HepG2 (cell line): ENCODE measurements around the gene RAPGEF2. TPM values are rescaled to one million over a fixed set of nuclear protein-coding genes. Genes with fewer than 3 reads are reported as not detected.

Source experiments
- ATAC-seq: fragments of 200-7000 bp; cut with Tn5 transposase; 3 replicates; pipeline ENCODE4 v1.9.1; 2020; ENCODE audit warnings: mild to moderate bottlenecking, moderate library complexity
- BruUV-seq: library from RNA; stranded (reverse); fragments of 400-500 nt; replicated peaks from 2 replicates; lab custom pipeline; 2021; lab: Mats Ljungman, UMichigan
- CTCF ChIA-PET: fragments of 300-600 bp; formaldehyde crosslinking; extraction: SDS; loops from one replicate; lab custom pipeline; 2021; ENCODE audit warnings: low total read pairs, inconsistent platforms, low intra/inter-chr PET ratio; lab: Yijun Ruan, JAX
- POLR2A ChIA-PET: fragments of 350-600 bp; sonication (Branson Sonifier 250); formaldehyde crosslinking; loops from one replicate; lab custom pipeline; 2020; ENCODE audit warnings: antibody characterized with exemption, inconsistent platforms; lab: Yijun Ruan, JAX
- DNase-seq: peaks from one replicate; pipeline ENCODE4 v3.0.0-alpha.2; 2015; ENCODE audit warnings: low spot score
- FAIRE-seq: peaks from 3 replicates; lab custom pipeline; 2011; peaks lifted over from hg19 to GRCh38; lab: Jason Lieb, UNC
- H2AFZ ChIP-seq: one replicate; pipeline ENCODE4 v1.6.1; 2011; ENCODE audit warnings: low read length, inconsistent platforms
- H3K27ac ChIP-seq: fragments of 300-600 bp; 3 replicates; pipeline ENCODE4 v1.8.0; 2011; ENCODE audit warnings: mixed run types, mild to moderate bottlenecking, mixed read lengths, low read length, inconsistent platforms; ENCODE audit not compliant: insufficient read depth; ENCODE audit errors: extremely low read length
- H3K27me3 ChIP-seq, 2 experiments: fragments of 200-600 bp in 1 of 2; 2 replicates in 1 of 2; 3 replicates in 1 of 2; pipeline versions ENCODE4 v1.6.0 to v1.8.0; 2011; ENCODE audit warnings: low read length in 2 of 2, mild to moderate bottlenecking in 2 of 2, moderate library complexity in 2 of 2, inconsistent platforms in 1 of 2; ENCODE audit not compliant: insufficient read depth in 2 of 2, control insufficient read depth in 1 of 2
- H3K36me3 ChIP-seq, 2 experiments: fragments of 200-600 bp in 1 of 2; replicated peaks in 1 of 2; 2 replicates in 1 of 2; 3 replicates in 1 of 2; pipeline versions ENCODE4 v1.5.1 to v1.8.0; 2011; ENCODE audit warnings: low read length in 2 of 2, inconsistent platforms in 1 of 2; ENCODE audit not compliant: insufficient read depth in 2 of 2, control insufficient read depth in 1 of 2
- H3K4me1 ChIP-seq: 2 replicates; pipeline ENCODE4 v1.5.1; 2012; ENCODE audit warnings: low read length, inconsistent platforms; ENCODE audit not compliant: insufficient read depth
- H3K4me2 ChIP-seq: 2 replicates; pipeline ENCODE4 v1.6.0; 2011; ENCODE audit warnings: low read depth, low read length, inconsistent platforms
- H3K4me3 ChIP-seq, 3 experiments: fragments of 200-600 bp in 1 of 3; sonication (generic), shearing (Covaris generic) in 1 of 3; replicated peaks in 1 of 3; 2 replicates each; pipeline ENCODE4 v1.5.1; 2011 to 2016; ENCODE audit warnings: low read length in 3 of 3, inconsistent platforms in 2 of 3, low read depth in 2 of 3, mild to moderate bottlenecking in 2 of 3, control low read depth in 1 of 3, mixed read lengths in 1 of 3; ENCODE audit not compliant: insufficient read depth in 1 of 3
- H3K79me2 ChIP-seq: one replicate; pipeline ENCODE4 v1.6.1; 2011; ENCODE audit warnings: low read length, inconsistent platforms; ENCODE audit not compliant: insufficient read depth
- H3K9ac ChIP-seq: 2 replicates; pipeline ENCODE4 v1.6.0; 2011; ENCODE audit warnings: mild to moderate bottlenecking, low read depth, low read length, inconsistent platforms; ENCODE audit not compliant: insufficient read depth
- H3K9me3 ChIP-seq: 2 replicates; pipeline ENCODE4 v1.5.1; 2012; ENCODE audit warnings: mild to moderate bottlenecking, low read length
- H4K20me1 ChIP-seq: 2 replicates; pipeline ENCODE4 v1.6.0; 2011; ENCODE audit warnings: inconsistent platforms, mild to moderate bottlenecking, low read length, moderate library complexity; ENCODE audit not compliant: insufficient read depth
- HDAC1 ChIP-seq: sonication (generic); formaldehyde crosslinking; IDR thresholded peaks from 2 replicates; pipeline ENCODE4 v1.5.1; 2020; ENCODE audit warnings: mild to moderate bottlenecking, missing genetic modification reagents
- HES4 ChIP-seq: sonication (generic); formaldehyde crosslinking; IDR thresholded peaks from 2 replicates; pipeline ENCODE4 v1.9.0; 2021; ENCODE audit warnings: mild to moderate bottlenecking, missing genetic modification reagents, borderline replicate concordance
- HNF4A ChIP-seq: sonication (generic); formaldehyde crosslinking; IDR thresholded peaks from 2 replicates; pipeline ENCODE4 v1.4.0; 2020; ENCODE audit warnings: missing genetic modification reagents
- MNT ChIP-seq: fragments of 450-650 bp; IDR thresholded peaks from 2 replicates; pipeline ENCODE4 v1.6.1; 2016
- NR2F6 ChIP-seq, 2 experiments: IDR thresholded peaks; 2 replicates each; pipeline ENCODE4 v1.6.1; 2016; ENCODE audit warnings: antibody characterized with exemption in 1 of 2, mild to moderate bottlenecking in 1 of 2
- NR3C1 ChIP-seq: sonication (generic); formaldehyde crosslinking; IDR thresholded peaks from 2 replicates; pipeline ENCODE4 v1.4.0; 2020; ENCODE audit warnings: missing genetic modification reagents
- SMARCC2 ChIP-seq: fragments of 450-650 bp; IDR thresholded peaks from 2 replicates; pipeline ENCODE4 v1.6.1; 2017; ENCODE audit warnings: antibody characterized with exemption, mild to moderate bottlenecking
- SNAPC2 ChIP-seq: sonication (generic); formaldehyde crosslinking; IDR thresholded peaks from 2 replicates; pipeline ENCODE4 v1.8.1; 2022; ENCODE audit warnings: mild to moderate bottlenecking, missing genetic modification reagents
- TAF1 ChIP-seq: sonication (generic); formaldehyde crosslinking; IDR thresholded peaks from 2 replicates; pipeline ENCODE4 v1.4.0; 2020; ENCODE audit warnings: missing genetic modification reagents
- TIGD3 ChIP-seq: sonication (generic); formaldehyde crosslinking; IDR thresholded peaks from 2 replicates; pipeline ENCODE4 v1.5.1; 2020; ENCODE audit warnings: mild to moderate bottlenecking, missing genetic modification reagents, borderline replicate concordance
- ZMAT3 ChIP-seq: sonication (generic); formaldehyde crosslinking; conservative IDR thresholded peaks from 2 replicates; pipeline ENCODE4 v1.7.0; 2021; ENCODE audit warnings: missing genetic modification reagents
- ZNF225 ChIP-seq: sonication (generic); formaldehyde crosslinking; IDR thresholded peaks from 2 replicates; pipeline ENCODE4 v1.4.0; 2020; ENCODE audit warnings: mild to moderate bottlenecking, missing genetic modification reagents
- ZNF577 ChIP-seq: sonication (generic); formaldehyde crosslinking; IDR thresholded peaks from 2 replicates; pipeline ENCODE4 v1.4.0; 2020; ENCODE audit warnings: mild to moderate bottlenecking, low read depth, missing genetic modification reagents, borderline replicate concordance
- ZNF7 ChIP-seq: IDR thresholded peaks from 2 replicates; pipeline ENCODE4 v1.6.1; 2016; ENCODE audit warnings: missing biosample characterization, missing genetic modification reagents
- ZNF703 ChIP-seq: sonication (generic); formaldehyde crosslinking; IDR thresholded peaks from 2 replicates; pipeline ENCODE4 v1.5.1; 2020; ENCODE audit warnings: missing genetic modification reagents, mild to moderate bottlenecking, moderate library complexity, borderline replicate concordance
- WGBS: methylation state at CpG from one replicate; pipeline ENCODE4 v1.1.6; 2017; ENCODE audit warnings: low lambda C conversion rate; 5-methylcytosine and 5-hydroxymethylcytosine counted together
- in situ Hi-C: cut with HindIII; loops from 2 replicates; pipeline ENCODE4 v1.10.0; 2017; ENCODE audit warnings: low pct_unique_long_range_greater_than_20kb; ENCODE audit not compliant: extremely low pct_ligation_motif_present
- intact Hi-C: fragments of 100-400 bp; cut with micrococcal nuclease; formaldehyde crosslinking; loops from one replicate; pipeline ENCODE4 v1.10.0; 2022; ENCODE audit not compliant: unreplicated experiment
- polyA plus RNA-seq, 8 experiments: library from polyadenylated mRNA; depleted of rRNA in 3 of 8; stranded (reverse) in 7 of 8; unstranded in 1 of 8; fragments of >200 nt; fragmentation: Illumina TruSeq in 4 of 8; extraction: Trizol in 4 of 8; gene quantifications; 2 replicates each; pipeline versions ENCODE4 v1.2.1 to v1.2.3, GENCODE V29; 2011 to 2016; ENCODE audit warnings: low read depth in 4 of 8, missing spikeins in 1 of 8, mixed read lengths in 1 of 8; ENCODE audit not compliant: insufficient read depth in 1 of 8
- total RNA-seq, 5 experiments: library from RNA; depleted of rRNA; stranded (reverse); fragments of >200 nt; fragmentation: Illumina TruSeq; extraction: Trizol; gene quantifications; 2 replicates each; pipeline ENCODE4 v1.2.3, GENCODE V29; 2016; ENCODE audit warnings: low read depth in 1 of 5
- TF ChIP-seq, protein P1 (sequence below): IDR thresholded peaks from 2 replicates; pipeline ENCODE4 v1.6.1; 2016; ENCODE audit warnings: low read depth, control low read depth
- TF ChIP-seq, protein P2 (sequence below): sonication (generic); formaldehyde crosslinking; IDR thresholded peaks from 2 replicates; pipeline ENCODE4 v1.9.0; 2021; ENCODE audit warnings: missing genetic modification reagents, borderline replicate concordance
- TF ChIP-seq, protein P3 (sequence below): sonication (generic); formaldehyde crosslinking; IDR thresholded peaks from 2 replicates; pipeline ENCODE4 v1.4.0; 2020; ENCODE audit warnings: missing genetic modification reagents, borderline replicate concordance

Gene RAPGEF2
- total and polyA plus RNA-seq, 2 of the 13 experiments (the other 11 are each of a cell fraction or from before 2014, with no cell fraction given) = 19.2 to 23.0 TPM

- in situ Hi-C loops (no loop called here), intact Hi-C loops (no loop called here)
- WGBS = 100% methylated on average over 1 of the region's 1 CpG
- Histone ChIP-seq H3K9me3 (no peaks in the 10 kb centered on the region), H3K4me1 (peaks cover 11% of the 10 kb centered on the region), H3K4me2 (no peak overlapping the region), H3K27ac (no peak overlapping the region), H3K27me3 (no peaks in the 10 kb centered on the region), H3K79me2 (peaks cover 25% of the 10 kb centered on the region), H3K9ac (no peak overlapping the region), H3K4me3 (no peak overlapping the region), H4K20me1 (no peaks in the 10 kb centered on the region), H3K36me3 (no peaks in the 10 kb centered on the region), H2AFZ (no peak overlapping the region)
- BruUV-seq = no TSS peak
- no peak for FAIRE-seq
- ChIA-PET POLR2A (no interaction called here), CTCF (no interaction called here)
- no peak for DNase-seq
- ATAC-seq = no peak
- TF ChIP-seq TAF1 (no peak), TIGD3 (CRISPR knock-in tag) (no peak), ZNF703 (CRISPR knock-in tag) (no peak), ZNF577 (no peak), ZMAT3 (CRISPR knock-in tag) (no peak), SMARCC2 (no peak), SNAPC2 (no peak), HNF4A (CRISPR knock-in tag) (no peak), HES4 (CRISPR knock-in tag) (no peak), HDAC1 (CRISPR knock-in tag) (no peak), NR2F6 (IDR thresholded peaks at IDR 0.05) (no peak), NR2F6 (CRISPR knock-in tag; IDR thresholded peaks at IDR 0.05) (no peak), NR3C1 (CRISPR knock-in tag) (no peak), ZNF7 (no peak), ZNF225 (CRISPR knock-in tag) (no peak), MNT (no peak)
- TF ChIP-seq, protein P1, sequence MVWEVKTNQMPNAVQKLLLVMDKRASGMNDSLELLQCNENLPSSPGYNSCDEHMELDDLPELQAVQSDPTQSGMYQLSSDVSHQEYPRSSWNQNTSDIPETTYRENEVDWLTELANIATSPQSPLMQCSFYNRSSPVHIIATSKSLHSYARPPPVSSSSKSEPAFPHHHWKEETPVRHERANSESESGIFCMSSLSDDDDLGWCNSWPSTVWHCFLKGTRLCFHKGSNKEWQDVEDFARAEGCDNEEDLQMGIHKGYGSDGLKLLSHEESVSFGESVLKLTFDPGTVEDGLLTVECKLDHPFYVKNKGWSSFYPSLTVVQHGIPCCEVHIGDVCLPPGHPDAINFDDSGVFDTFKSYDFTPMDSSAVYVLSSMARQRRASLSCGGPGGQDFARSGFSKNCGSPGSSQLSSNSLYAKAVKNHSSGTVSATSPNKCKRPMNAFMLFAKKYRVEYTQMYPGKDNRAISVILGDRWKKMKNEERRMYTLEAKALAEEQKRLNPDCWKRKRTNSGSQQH (CRISPR knock-in tag) = no peak
- TF ChIP-seq, protein P2, sequence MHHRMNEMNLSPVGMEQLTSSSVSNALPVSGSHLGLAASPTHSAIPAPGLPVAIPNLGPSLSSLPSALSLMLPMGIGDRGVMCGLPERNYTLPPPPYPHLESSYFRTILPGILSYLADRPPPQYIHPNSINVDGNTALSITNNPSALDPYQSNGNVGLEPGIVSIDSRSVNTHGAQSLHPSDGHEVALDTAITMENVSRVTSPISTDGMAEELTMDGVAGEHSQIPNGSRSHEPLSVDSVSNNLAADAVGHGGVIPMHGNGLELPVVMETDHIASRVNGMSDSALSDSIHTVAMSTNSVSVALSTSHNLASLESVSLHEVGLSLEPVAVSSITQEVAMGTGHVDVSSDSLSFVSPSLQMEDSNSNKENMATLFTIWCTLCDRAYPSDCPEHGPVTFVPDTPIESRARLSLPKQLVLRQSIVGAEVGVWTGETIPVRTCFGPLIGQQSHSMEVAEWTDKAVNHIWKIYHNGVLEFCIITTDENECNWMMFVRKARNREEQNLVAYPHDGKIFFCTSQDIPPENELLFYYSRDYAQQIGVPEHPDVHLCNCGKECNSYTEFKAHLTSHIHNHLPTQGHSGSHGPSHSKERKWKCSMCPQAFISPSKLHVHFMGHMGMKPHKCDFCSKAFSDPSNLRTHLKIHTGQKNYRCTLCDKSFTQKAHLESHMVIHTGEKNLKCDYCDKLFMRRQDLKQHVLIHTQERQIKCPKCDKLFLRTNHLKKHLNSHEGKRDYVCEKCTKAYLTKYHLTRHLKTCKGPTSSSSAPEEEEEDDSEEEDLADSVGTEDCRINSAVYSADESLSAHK = no peak
- TF ChIP-seq, protein P3, sequence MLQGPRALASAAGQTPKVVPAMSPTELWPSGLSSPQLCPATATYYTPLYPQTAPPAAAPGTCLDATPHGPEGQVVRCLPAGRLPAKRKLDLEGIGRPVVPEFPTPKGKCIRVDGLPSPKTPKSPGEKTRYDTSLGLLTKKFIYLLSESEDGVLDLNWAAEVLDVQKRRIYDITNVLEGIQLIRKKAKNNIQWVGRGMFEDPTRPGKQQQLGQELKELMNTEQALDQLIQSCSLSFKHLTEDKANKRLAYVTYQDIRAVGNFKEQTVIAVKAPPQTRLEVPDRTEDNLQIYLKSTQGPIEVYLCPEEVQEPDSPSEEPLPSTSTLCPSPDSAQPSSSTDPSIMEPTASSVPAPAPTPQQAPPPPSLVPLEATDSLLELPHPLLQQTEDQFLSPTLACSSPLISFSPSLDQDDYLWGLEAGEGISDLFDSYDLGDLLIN (CRISPR knock-in tag) = no peak
Observed at GRCh38 chr4:159149666-159150065, 46.8 kb downstream of the RAPGEF2 start.
